Stimulated activated CD8-positive, alpha-beta memory T cell treated with anti-CD3 and anti-CD28 coated beads, Interleukin-7, amount 100 ng/mL, for 1 hour (primary cell): ENCODE measurements around the gene TYMP.
"Not testable (repeated sequence)": the region's sequence is repeated elsewhere in the genome, so short reads cannot be mapped to it uniquely, and the experiment has no call there.

Experiments used
- DNase-seq, 2 donors: peaks; one replicate each; pipeline ENCODE4 v3.0.0-alpha.2; 2020; ENCODE audit warnings: low read depth in 2 of 2

TYMP gene

GRCh38 chr22:50524676-50525103 is 5.1 kb downstream of the TYMP start:
- no peak for DNase-seq

GRCh38 chr22:50523806-50524675 is 5.8 kb downstream of the TYMP start:
- no peak for DNase-seq

- DNase-seq = no peak
Measured at GRCh38 chr22:50523458-50523805, 6.4 kb downstream of the TYMP start.

GRCh38 chr22:50522806-50523438 is 6.9 kb downstream of the TYMP start:
- DNase-seq = no peak

GRCh38 chr22:50522208-50522805 is 7.5 kb downstream of the TYMP start:
- DNase-seq = no peak

- DNase-seq = no peak
Measured at GRCh38 chr22:50521710-50522109, 8.1 kb downstream of the TYMP start.

GRCh38 chr22:50520826-50521453 is 8.9 kb downstream of the TYMP start:
- no peak for DNase-seq

GRCh38 chr22:50520184-50520583 is 9.6 kb downstream of the TYMP start:
- not testable (repeated sequence) for DNase-seq

- DNase-seq = no peak
Measured at GRCh38 chr22:50519151-50519550, 10.7 kb downstream of the TYMP start.

- DNase-seq = no peak
Measured at GRCh38 chr22:50518606-50519005, 11.2 kb downstream of the TYMP start.

- DNase-seq = no peak
Measured at GRCh38 chr22:50517495-50518260, 12.1 kb downstream of the TYMP start.

- no peak for DNase-seq
Measured at GRCh38 chr22:50516891-50517290, 12.9 kb downstream of the TYMP start.

GRCh38 chr22:50516068-50516467 is 13.7 kb downstream of the TYMP start:
- no peak for DNase-seq

GRCh38 chr22:50513175-50513574 is 16.6 kb downstream of the TYMP start:
- DNase-seq = no peak

- no peak for DNase-seq
Measured at GRCh38 chr22:50508897-50509296, 20.9 kb downstream of the TYMP start.

- DNase-seq = peak; percentile 96 to 98
Measured at GRCh38 chr22:50507991-50508884, 21.6 kb downstream of the TYMP start, which contains the start of gene NCAPH2. Gene NCAPH2 (plus strand): TSS chr22:50508224. CDS start chr22:50508338, 114 bp downstream.

- peak; percentile 88 to 92 for DNase-seq
Measured at GRCh38 chr22:50507421-50507990, 22.3 kb downstream of the TYMP start, which contains the start of gene LMF2. Gene LMF2 (minus strand): TSS chr22:50507702. CDS start chr22:50507675, 27 bp downstream.

- no peak for DNase-seq
Measured at GRCh38 chr22:50506611-50507420, 23.0 kb downstream of the TYMP start.
